ENCODE data around the gene PLSCR1.
"Not testable (repeated sequence)": the region's sequence is repeated elsewhere in the genome, so short reads cannot be mapped to it uniquely, and the experiment has no call there.

PLSCR1 gene

DNA sequence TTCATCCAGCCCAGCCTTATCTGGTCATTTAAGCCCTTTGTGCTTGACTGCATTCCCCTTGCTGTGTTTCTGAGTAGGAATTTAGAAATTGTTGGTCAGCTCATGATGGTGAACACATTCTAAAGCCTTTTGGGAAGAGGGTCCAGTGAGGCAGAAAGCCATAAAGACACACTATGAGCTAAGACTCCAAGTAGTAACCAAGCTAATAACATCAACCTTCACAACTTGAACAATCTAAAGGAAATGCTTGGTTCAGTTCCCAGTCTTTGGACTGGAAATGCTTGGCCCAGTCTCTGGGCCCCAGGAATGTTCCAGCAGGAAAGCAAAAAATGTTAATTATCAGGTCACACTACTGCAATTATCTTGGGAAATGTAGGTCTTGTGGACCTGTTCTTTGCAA is 7.7 kb downstream of the PLSCR1 start:
- no peak for FAIRE-seq
- TF ChIP-seq CTCF (IDR thresholded peaks at IDR 0.05; ENCODE audit: insufficient read depth, missing control alignments) = no peak
- DNase-seq (ENCODE audit: insufficient read length, low spot score) = no peak

DNA sequence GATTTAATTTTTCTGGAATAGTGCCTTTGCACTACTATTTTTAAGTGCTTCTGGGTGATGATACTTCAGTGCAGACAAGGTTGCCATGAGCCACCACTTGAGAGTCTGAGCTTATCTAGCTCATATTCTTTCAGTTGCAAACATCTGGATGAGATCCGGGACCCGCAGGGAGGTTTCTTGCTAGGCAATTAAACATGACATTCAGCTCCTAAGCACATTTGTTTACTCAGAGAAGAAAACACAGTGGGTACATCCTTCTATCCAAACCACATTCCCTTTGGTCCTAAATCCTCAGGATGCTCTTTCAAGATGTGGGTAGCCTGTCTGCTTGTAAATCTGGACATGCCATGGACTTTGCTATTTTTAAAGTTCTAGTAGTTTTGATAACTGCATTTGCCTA is 12.0 kb downstream of the PLSCR1 start:
- FAIRE-seq (no peak), DNase-seq (ENCODE audit: insufficient read length, low spot score) (no peak)
- TF ChIP-seq CTCF (IDR thresholded peaks at IDR 0.05; ENCODE audit: insufficient read depth, missing control alignments) = no peak

GRCh38 chr3:146530609-146531008 is 13.8 kb downstream of the PLSCR1 start:
- DNase-seq (ENCODE audit: insufficient read length, low spot score) = no peak
- FAIRE-seq = peak; percentile 25
- no peak for TF ChIP-seq CTCF (IDR thresholded peaks at IDR 0.05; ENCODE audit: insufficient read depth, missing control alignments)

- no peak for TF ChIP-seq CTCF (IDR thresholded peaks at IDR 0.05; ENCODE audit: insufficient read depth, missing control alignments)
- no peak for FAIRE-seq
- DNase-seq (ENCODE audit: insufficient read length, low spot score) = no peak
Measured at GRCh38 chr3:146529021-146529420, 15.4 kb downstream of the PLSCR1 start.

- FAIRE-seq = no peak
- no peak for DNase-seq (ENCODE audit: insufficient read length, low spot score)
- TF ChIP-seq CTCF (IDR thresholded peaks at IDR 0.05; ENCODE audit: insufficient read depth, missing control alignments) = no peak
Measured at GRCh38 chr3:146524961-146525360, 19.4 kb downstream of the PLSCR1 start.

- DNase-seq (ENCODE audit: insufficient read length, low spot score) (no peak), FAIRE-seq (no peak)
- TF ChIP-seq CTCF (IDR thresholded peaks at IDR 0.05; ENCODE audit: insufficient read depth, missing control alignments) = no peak
Measured at GRCh38 chr3:146523531-146523930, 20.9 kb downstream of the PLSCR1 start.

DNA sequence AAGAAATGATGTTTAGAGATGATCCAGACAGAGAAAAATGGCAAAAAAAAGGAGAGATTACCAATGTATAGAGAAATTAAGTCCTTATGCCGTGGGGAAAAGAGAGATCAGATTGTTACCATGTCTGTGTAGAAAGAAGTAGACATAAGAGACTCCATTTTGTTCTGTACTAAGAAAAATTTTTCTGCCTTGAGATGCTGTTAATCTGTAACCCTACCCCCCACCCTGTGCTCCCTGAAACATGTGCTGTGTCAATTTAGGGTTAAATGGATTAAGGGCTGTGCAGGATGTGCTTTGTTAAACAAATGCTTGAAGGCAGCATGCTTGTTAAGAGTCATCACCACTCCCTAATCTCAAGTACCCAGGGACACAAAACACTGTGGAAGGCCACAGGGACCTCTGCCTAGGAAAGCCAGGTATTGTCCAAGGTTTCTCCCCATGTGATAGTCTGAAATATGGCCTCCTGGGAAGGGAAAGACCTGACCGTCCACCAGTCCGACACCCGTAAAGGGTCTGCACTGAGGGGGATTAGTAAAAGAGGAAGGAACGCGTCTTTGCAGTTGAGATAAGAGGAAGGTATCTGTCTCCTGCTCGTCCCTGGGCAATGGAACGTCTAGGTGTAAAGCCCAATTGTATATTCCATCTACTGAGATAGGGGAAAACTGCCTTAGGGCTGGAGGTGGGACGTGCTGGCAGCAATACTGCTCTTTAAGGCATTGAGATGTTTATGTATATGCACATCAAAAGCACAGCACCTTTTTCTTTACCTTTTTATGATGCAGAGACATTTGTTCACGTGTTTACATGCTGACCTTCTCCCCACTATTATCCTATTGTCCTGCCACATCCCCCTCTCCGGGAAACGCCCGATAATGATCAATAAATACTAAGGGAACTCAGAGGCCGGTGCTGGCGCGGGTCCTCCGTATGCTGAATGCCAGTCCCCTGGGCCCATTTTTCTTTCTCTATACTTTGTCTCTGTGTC is 21.9 kb downstream of the PLSCR1 start:
- DNase-seq (ENCODE audit: insufficient read length, low spot score); FAIRE-seq: not testable (repeated sequence)

Data from D721Med (cell line).